Activated CD8-positive, alpha-beta T cell treated with anti-CD3 and anti-CD28 coated beads, Interleukin-2, amount 10 ng/mL, durations not matched to agents 7 days and 5 days (primary cell): ENCODE results near the gene SYNE2. TPM values are rescaled to one million over a fixed set of nuclear protein-coding genes. Genes with fewer than 3 reads are reported as not detected.

Experiments used
- ATAC-seq: fragments of 150-1000 bp; cut with Tn5 transposase; one replicate; pipeline ENCODE4 v1.10.0; 2021; ENCODE audit warnings: moderate library complexity
- CTCF ChIA-PET: fragments of 350-600 bp; sonication (Branson Sonifier 250); formaldehyde crosslinking; loops from one replicate; lab custom pipeline; 2021; ENCODE audit warnings: antibody characterized with exemption; lab: Charles Lee
- POLR2A ChIA-PET: fragments of 350-600 bp; sonication (Branson Sonifier 250); formaldehyde crosslinking; loops from one replicate; lab custom pipeline; 2021; ENCODE audit warnings: antibody characterized with exemption; lab: Charles Lee
- DNase-seq: peaks from one replicate; pipeline ENCODE4 v3.0.0-alpha.2; 2020
- H3K27ac Mint-ChIP-seq: one replicate; pipeline ENCODE4 v1.8.0; 2021; ENCODE audit warnings: mild to moderate bottlenecking, mixed read lengths
- H3K27me3 Mint-ChIP-seq: one replicate; pipeline ENCODE4 v1.8.0; 2021; ENCODE audit warnings: low read depth, mixed read lengths
- H3K36me3 Mint-ChIP-seq: one replicate; pipeline ENCODE4 v1.8.0; 2021; ENCODE audit warnings: low read depth, mixed read lengths
- H3K4me1 Mint-ChIP-seq: one replicate; pipeline ENCODE4 v1.8.0; 2021; ENCODE audit warnings: low read depth, mixed read lengths
- H3K4me3 Mint-ChIP-seq: one replicate; pipeline ENCODE4 v1.8.0; 2021; ENCODE audit warnings: mild to moderate bottlenecking, mixed read lengths
- H3K9me3 Mint-ChIP-seq: one replicate; pipeline ENCODE4 v1.8.0; 2022; ENCODE audit warnings: mixed read lengths; ENCODE audit not compliant: insufficient read depth
- total RNA-seq, 2 experiments: library from RNA; stranded (reverse); gene quantifications; one replicate each; pipeline ENCODE4 v1.2.3, GENCODE V29; 2021

The SYNE2 gene
- total RNA-seq, 2 experiments from 2014 or later, result 198 to 206 TPM

GRCh38 chr14:64215978-64216377 lies 363.2 kb downstream of the SYNE2 start:
- Mint-ChIP-seq H3K36me3 (peaks cover 70% of the 10 kb centered on the region), H3K9me3 (no peaks in the 10 kb centered on the region), H3K4me3 (no peak overlapping the region), H3K27ac (no peak overlapping the region), H3K4me1 (no peaks in the 10 kb centered on the region), H3K27me3 (no peaks in the 10 kb centered on the region)
- DNase-seq (no peak), ATAC-seq (no peak)
- POLR2A ChIA-PET, result no interaction called here
- CTCF ChIA-PET, result no interaction called here

DNA sequence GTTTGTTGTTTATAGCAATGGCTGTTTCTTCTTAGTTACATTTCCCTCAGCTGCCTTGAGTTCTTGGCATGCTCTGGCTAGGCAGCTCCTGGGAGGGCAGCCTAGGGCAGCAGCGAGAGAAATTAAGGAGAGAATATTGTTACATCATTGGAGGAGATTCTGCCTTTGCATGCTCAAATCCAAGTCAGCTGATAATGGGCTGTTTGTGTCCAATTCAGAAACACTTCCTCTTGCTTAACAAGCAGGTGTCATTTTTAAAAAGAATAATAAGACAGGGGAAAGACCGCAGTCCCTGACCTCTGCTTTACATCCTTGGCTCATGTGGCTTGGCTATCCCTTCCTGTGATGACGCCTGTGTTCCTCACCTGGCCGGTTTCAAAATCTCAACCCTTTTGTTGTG lies 364.5 kb downstream of the SYNE2 start:
- Mint-ChIP-seq H3K27me3 (no peaks in the 10 kb centered on the region), H3K4me1 (no peaks in the 10 kb centered on the region), H3K4me3 (no peak overlapping the region), H3K27ac (no peak overlapping the region), H3K9me3 (no peaks in the 10 kb centered on the region), H3K36me3 (peaks cover 69% of the 10 kb centered on the region)
- ATAC-seq (no peak), DNase-seq (no peak)
- CTCF ChIA-PET, result interaction anchor here (0.6 kb wide), 1 partner anchor 13 kb away, joined by 4 read pairs; no protein-coding TSS in a partner anchor
- POLR2A ChIA-PET, result no interaction called here

DNA sequence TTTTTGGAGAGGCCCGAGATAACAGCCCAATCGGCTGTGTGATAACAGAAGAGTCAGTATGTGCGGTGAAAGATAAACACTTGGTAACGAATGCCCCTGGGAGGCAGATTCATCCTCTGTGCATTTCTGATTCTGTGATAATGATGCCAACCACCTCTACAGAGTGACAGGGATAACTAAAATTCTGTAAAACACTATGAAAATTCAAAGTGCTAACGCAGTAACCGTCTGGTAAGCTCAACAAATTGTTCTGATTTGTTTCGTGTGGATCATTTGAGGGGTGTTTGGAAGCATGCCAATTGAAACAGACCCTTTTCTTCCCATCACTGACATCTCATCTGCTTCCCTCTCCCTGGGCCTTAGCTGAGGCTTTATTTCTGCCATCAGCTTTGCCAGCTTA lies 365.0 kb downstream of the SYNE2 start:
- H3K36me3 Mint-ChIP-seq, result peaks cover 66% of the 10 kb centered on the region
- peak overlapping the region; percentile 7 for H3K27ac Mint-ChIP-seq

DNA sequence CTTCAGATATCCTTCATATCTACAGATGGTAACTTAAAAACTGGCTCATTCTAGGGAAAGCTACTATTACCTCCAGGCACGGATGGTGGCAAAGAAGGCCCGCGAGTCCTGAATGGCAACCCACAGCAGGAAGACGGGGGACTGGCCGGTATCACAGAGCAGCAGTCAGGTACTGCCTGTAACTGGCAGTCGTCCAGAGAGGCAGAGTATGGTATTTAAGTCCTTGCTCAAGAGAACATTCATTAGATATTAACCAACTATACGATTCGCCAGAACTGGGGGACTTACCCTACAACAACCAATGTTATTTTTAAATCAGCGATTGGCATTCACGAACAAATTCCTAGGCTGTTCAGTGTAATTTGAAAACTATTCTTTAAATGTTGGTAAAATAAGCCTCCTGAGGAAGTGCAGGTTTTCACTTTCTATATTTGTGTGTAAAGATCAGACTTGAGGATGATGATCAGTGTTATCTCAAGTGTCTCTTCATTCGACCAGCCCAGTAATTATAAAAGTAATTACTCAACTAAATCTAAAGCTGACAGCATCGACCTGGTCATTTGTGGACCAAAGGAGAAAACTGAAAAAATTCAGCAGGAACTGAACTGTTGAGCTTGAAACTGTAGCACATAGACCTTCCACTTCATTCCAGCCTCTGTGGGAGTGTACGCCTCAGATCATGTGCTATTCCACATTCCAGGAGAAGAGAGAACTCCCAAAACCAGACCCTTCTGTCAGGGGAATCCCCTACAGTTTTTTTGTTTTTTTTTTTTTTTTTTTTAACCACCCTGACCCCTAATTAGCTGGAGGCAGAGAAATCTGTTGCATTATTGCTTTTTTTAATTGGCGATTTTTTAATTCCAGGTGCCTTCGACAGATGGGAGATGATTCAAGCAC lies 365.8 kb downstream of the SYNE2 start:
- POLR2A ChIA-PET, result no interaction called here
- Mint-ChIP-seq H3K27me3 (no peaks in the 10 kb centered on the region), H3K4me1 (no peaks in the 10 kb centered on the region), H3K4me3 (no peak overlapping the region), H3K9me3 (no peaks in the 10 kb centered on the region), H3K36me3 (peaks cover 69% of the 10 kb centered on the region), H3K27ac (no peak overlapping the region)
- no peak for DNase-seq
- ATAC-seq, result no peak
- CTCF ChIA-PET, result no interaction called here

More for the DNA sequence above, 365.0 kb downstream of the SYNE2 start:
- POLR2A ChIA-PET, result no interaction called here
- H3K9me3 Mint-ChIP-seq, result no peaks in the 10 kb centered on the region
- no peak for ATAC-seq
- CTCF ChIA-PET, result interaction anchor here (0.6 kb wide), 1 partner anchor 13 kb away, joined by 4 read pairs; no protein-coding TSS in a partner anchor
- no peaks in the 10 kb centered on the region for H3K4me1 Mint-ChIP-seq
- no peaks in the 10 kb centered on the region for H3K27me3 Mint-ChIP-seq
- no peak for DNase-seq
- no peak overlapping the region for H3K4me3 Mint-ChIP-seq

GRCh38 chr14:64220056-64220455 lies 367.3 kb downstream of the SYNE2 start:
- ChIA-PET POLR2A (no interaction called here), CTCF (no interaction called here)
- Mint-ChIP-seq H3K36me3 (peaks cover 72% of the 10 kb centered on the region), H3K4me3 (no peak overlapping the region), H3K27me3 (no peaks in the 10 kb centered on the region), H3K27ac (no peak overlapping the region), H3K9me3 (no peaks in the 10 kb centered on the region), H3K4me1 (no peaks in the 10 kb centered on the region)
- DNase-seq (no peak), ATAC-seq (no peak)

DNA sequence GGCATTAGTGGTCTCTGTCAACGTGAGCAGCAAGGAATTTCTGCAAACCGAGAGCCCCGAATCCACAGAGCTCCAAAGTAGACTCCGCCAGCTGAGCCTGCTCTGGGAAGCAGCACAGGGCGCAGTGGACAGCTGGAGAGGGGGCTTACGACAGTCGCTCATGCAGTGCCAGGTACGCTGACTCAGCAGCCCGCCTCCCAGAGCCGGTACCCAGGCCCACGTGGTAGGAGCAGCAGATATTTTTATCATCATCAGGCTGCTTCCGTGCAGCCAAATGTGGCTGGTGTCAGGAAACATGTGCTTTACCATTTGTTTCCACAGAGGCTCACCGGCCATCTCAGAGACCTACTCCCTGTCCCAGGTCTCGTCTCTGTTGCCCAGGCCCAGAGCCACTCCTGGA lies 367.7 kb downstream of the SYNE2 start:
- no peaks in the 10 kb centered on the region for H3K9me3 Mint-ChIP-seq
- H3K4me1 Mint-ChIP-seq, result no peaks in the 10 kb centered on the region
- POLR2A ChIA-PET, result no interaction called here
- no peak overlapping the region for H3K27ac Mint-ChIP-seq
- ATAC-seq (no peak), DNase-seq (no peak)
- CTCF ChIA-PET, result no interaction called here
- no peak overlapping the region for H3K4me3 Mint-ChIP-seq
- no peaks in the 10 kb centered on the region for H3K27me3 Mint-ChIP-seq
- peaks cover 72% of the 10 kb centered on the region for H3K36me3 Mint-ChIP-seq

GRCh38 chr14:64221391-64222003 lies 368.7 kb downstream of the SYNE2 start:
- H3K27ac Mint-ChIP-seq, result no peak overlapping the region
- H3K27me3 Mint-ChIP-seq, result no peaks in the 10 kb centered on the region
- peaks cover 64% of the 10 kb centered on the region for H3K36me3 Mint-ChIP-seq
- DNase-seq, result no peak
- no peak overlapping the region for H3K4me3 Mint-ChIP-seq
- no peaks in the 10 kb centered on the region for H3K4me1 Mint-ChIP-seq
- ChIA-PET POLR2A (no interaction called here), CTCF (no interaction called here)
- no peak for ATAC-seq
- no peaks in the 10 kb centered on the region for H3K9me3 Mint-ChIP-seq

GRCh38 chr14:64225151-64225757 lies 372.4 kb downstream of the SYNE2 start:
- Mint-ChIP-seq H3K9me3 (no peaks in the 10 kb centered on the region), H3K36me3 (peaks cover 62% of the 10 kb centered on the region), H3K4me1 (no peaks in the 10 kb centered on the region), H3K27me3 (no peaks in the 10 kb centered on the region), H3K4me3 (no peak overlapping the region), H3K27ac (no peak overlapping the region)
- ChIA-PET POLR2A (no interaction called here), CTCF (interaction anchor here (1.5 kb wide), 1 partner anchor 70 kb away, joined by 5 read pairs; no protein-coding TSS in a partner anchor)
- ATAC-seq (no peak), DNase-seq (no peak)

DNA sequence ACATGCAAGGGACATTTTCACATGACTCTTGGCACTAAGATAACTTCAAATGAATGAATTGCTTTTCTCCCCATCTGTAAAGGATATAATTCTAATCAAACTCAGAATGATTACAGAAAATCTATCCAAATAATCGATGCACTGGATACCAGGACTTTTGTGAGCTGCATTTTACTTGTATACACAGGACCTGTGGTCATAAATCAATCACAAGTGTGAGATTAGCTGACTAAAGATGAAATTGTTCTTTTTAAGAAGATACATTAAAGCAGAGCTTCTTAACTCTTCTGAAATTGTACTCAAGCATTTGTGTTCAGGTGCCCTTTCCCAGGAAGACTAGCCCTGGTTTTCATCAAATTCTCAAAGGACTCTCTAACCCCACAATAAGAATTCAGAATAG lies 375.1 kb downstream of the SYNE2 start:
- H3K27me3 Mint-ChIP-seq, result no peaks in the 10 kb centered on the region
- no peak overlapping the region for H3K4me3 Mint-ChIP-seq
- peaks cover 8% of the 10 kb centered on the region for H3K4me1 Mint-ChIP-seq
- ChIA-PET CTCF (no interaction called here), POLR2A (no interaction called here)
- H3K9me3 Mint-ChIP-seq, result no peaks in the 10 kb centered on the region
- no peak overlapping the region for H3K27ac Mint-ChIP-seq
- ATAC-seq (no peak), DNase-seq (no peak)
- H3K36me3 Mint-ChIP-seq, result peaks cover 62% of the 10 kb centered on the region

GRCh38 chr14:64229489-64229888 lies 376.7 kb downstream of the SYNE2 start:
- ATAC-seq, result no peak
- POLR2A ChIA-PET, result no interaction called here
- no peak for DNase-seq
- H3K4me1 Mint-ChIP-seq, result peaks cover 8% of the 10 kb centered on the region
- no peaks in the 10 kb centered on the region for H3K9me3 Mint-ChIP-seq
- CTCF ChIA-PET, result no interaction called here
- H3K36me3 Mint-ChIP-seq, result peaks cover 48% of the 10 kb centered on the region
- no peak overlapping the region for H3K27ac Mint-ChIP-seq
- H3K4me3 Mint-ChIP-seq, result no peak overlapping the region
- H3K27me3 Mint-ChIP-seq, result no peaks in the 10 kb centered on the region

GRCh38 chr14:64232095-64232838 lies 379.5 kb downstream of the SYNE2 start:
- Mint-ChIP-seq H3K4me1 (peaks cover 8% of the 10 kb centered on the region), H3K9me3 (no peaks in the 10 kb centered on the region), H3K36me3 (peaks cover 32% of the 10 kb centered on the region), H3K27ac (no peak overlapping the region), H3K4me3 (no peak overlapping the region), H3K27me3 (no peaks in the 10 kb centered on the region)
- peak; percentile 41 for ATAC-seq
- DNase-seq, result no peak
- POLR2A ChIA-PET, result no interaction called here
- CTCF ChIA-PET, result no interaction called here
